Measurements from ENCODE around the gene FAM114A1.

GRCh38 chr4:38943343-38943742 is 75.7 kb downstream of the FAM114A1 start:
- TF ChIP-seq REST (IDR thresholded peaks at IDR 0.05; ENCODE audit: insufficient read depth in 1 of 2, low read depth in 2 of 2, low read length in 2 of 2) (no peak), POLR2AphosphoS5 (IDR thresholded peaks at IDR 0.05; ENCODE audit: low read depth, low read length) (no peak), TAF1 (IDR thresholded peaks at IDR 0.05; ENCODE audit: borderline replicate concordance, insufficient read depth, low read length) (no peak)
